ENCODE measurements around the gene EXOC4.

EXOC4 gene

DNA sequence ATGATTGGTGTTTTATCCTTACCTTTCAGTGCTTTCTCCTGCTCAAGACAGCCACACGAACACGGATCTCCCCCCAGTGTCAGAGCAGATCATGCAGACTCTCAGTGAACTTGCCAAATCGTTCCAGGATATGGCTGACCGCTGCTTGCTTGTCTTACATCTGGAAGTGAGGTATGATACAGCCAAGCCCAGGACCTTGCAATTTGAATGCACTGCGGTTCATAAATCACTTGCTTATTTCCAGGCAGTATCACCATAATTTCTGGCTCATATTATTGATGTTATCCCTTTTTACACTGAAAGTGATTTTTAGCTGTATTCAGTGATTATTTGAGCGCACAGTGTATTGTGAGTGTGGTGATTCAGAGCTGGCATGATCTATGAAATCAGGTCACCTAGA is 744.6 kb downstream of the EXOC4 start:
- CTCF ChIA-PET: interaction anchor here (0.7 to 1.0 kb wide), 2 partner anchors 143 to 1417 kb away, joined by 3 read pairs; no protein-coding TSS in a partner anchor
- DNase-seq (ENCODE audit: extremely low spot score): no peak
- TF ChIP-seq, protein P1, sequence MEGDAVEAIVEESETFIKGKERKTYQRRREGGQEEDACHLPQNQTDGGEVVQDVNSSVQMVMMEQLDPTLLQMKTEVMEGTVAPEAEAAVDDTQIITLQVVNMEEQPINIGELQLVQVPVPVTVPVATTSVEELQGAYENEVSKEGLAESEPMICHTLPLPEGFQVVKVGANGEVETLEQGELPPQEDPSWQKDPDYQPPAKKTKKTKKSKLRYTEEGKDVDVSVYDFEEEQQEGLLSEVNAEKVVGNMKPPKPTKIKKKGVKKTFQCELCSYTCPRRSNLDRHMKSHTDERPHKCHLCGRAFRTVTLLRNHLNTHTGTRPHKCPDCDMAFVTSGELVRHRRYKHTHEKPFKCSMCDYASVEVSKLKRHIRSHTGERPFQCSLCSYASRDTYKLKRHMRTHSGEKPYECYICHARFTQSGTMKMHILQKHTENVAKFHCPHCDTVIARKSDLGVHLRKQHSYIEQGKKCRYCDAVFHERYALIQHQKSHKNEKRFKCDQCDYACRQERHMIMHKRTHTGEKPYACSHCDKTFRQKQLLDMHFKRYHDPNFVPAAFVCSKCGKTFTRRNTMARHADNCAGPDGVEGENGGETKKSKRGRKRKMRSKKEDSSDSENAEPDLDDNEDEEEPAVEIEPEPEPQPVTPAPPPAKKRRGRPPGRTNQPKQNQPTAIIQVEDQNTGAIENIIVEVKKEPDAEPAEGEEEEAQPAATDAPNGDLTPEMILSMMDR (IDR thresholded peaks at IDR 0.05; ENCODE audit: control extremely low read depth, extremely low read depth, low read depth, missing control alignments): no peak
- POLR2A ChIA-PET: no interaction called here

DNA sequence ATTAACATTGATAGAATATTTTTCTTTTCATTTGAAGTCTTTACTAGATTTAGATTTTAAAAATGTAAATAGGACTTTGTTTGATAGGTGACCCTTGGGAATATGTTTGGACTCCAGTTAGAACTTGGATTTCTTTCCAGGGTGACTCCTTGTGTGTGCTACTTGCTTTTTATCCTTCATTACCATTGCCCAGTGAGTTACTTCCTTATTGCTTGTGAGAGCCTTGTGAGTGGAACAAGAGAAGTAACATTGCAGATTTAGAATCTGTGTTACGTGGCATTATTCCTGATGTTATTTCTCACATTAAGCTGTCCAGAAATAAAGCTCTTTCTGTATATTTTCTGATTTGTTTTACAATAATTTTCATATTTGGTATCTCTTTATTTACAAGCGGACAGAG is 746.3 kb downstream of the EXOC4 start:
- ChIA-PET POLR2A (no interaction called here), CTCF (no interaction called here)
- DNase-seq (ENCODE audit: extremely low spot score): no peak
- TF ChIP-seq, protein P1 (IDR thresholded peaks at IDR 0.05; ENCODE audit: control extremely low read depth, extremely low read depth, low read depth, missing control alignments): no peak

DNA sequence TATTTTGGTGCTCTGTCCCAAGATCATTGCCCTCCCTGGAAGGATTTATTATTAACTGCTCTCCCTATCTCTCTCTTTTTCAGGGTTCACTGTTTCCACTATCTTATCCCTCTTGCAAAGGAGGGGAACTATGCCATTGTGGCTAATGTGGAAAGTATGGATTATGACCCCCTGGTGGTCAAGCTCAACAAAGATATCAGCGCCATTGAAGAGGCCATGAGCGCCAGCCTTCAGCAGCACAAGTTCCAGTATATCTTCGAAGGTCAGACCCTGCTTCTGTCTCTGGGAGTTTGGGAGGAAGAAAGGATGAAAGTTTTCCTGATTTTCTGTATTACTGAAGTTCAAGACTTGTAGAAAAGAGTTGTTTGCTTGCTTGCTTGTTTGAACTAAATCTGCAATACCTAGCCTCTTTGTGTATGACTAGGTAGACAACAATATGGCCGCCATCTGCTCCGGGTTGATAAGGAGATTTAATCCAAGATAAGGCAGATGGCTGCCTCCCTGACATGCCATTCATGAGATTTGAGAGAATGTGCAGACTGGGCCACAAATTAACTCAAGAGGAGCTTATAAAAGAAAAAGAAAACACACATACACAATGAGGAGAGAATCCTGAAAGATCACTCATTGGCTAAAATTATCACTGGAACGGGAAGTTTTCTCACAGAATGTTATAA is 752.1 kb downstream of the EXOC4 start:
- TF ChIP-seq, protein P1 (IDR thresholded peaks at IDR 0.05; ENCODE audit: control extremely low read depth, extremely low read depth, low read depth, missing control alignments): no peak
- POLR2A ChIA-PET: no interaction called here
- CTCF ChIA-PET: interaction anchor here (1.3 kb wide), 1 partner anchor 11 kb away, joined by 4 read pairs; no protein-coding TSS in a partner anchor
- no peak for DNase-seq (ENCODE audit: extremely low spot score)

DNA sequence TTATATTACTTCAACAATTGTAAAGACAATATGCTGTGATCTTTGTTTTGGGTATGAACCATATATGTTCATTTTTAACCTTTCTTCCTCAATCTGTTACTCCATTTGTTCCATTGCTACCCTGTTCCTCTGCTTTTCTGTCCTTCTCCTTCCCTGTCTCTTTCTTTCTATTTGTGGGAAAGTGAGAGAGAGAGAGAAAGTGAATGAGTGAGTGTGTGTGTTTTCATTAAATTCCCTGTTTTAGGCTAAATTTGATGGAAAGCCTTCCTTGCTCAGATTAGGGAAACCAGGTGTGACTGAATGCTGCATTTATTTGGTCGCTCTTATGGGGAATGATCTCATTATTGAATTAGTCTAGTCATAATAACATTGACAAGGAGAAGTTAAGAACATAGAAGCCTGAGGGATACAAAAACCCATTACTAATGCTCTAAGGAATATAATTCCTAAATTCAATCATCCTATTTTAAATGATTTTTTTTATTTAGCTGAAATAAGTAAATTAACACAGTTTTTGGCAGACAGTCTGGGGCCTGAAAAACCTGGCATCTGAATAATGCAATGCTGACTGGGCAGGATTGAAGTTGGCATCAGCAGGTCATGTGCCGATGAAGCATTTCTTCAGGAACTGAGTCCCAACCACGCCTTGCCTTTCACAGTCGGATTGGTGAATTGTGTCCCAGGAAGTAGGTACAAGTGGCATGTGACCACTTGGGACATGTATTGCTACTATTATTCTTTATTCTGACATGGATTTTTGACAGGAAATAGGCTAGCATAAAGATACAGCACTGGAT is 756.6 kb downstream of the EXOC4 start:
- POLR2A ChIA-PET: no interaction called here
- CTCF ChIA-PET: interaction anchor here (1.2 kb wide), 1 partner anchor 55 kb away, joined by 3 read pairs; no protein-coding TSS in a partner anchor
- no peak for DNase-seq (ENCODE audit: extremely low spot score)
- TF ChIP-seq, protein P1 (IDR thresholded peaks at IDR 0.05; ENCODE audit: control extremely low read depth, extremely low read depth, low read depth, missing control alignments): no peak

DNA sequence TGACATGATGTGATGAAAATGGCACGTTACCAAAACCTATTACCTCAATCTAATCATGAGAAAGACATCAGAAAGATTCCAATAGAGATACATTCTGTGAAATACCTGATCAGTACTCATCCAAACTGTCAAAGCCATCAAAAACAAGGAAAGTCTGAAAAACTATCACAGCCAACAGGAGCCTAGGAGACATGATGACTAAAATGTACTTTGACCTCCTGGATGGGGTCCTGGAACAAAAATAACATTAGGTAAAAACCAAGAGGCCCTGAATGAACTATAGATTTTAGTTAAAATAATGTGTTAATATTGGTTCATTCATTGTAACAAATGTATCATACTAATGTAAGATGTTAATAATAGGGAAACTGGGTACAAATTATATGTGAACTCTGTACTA is 760.4 kb downstream of the EXOC4 start:
- POLR2A ChIA-PET: no interaction called here
- DNase-seq (ENCODE audit: extremely low spot score): no peak
- TF ChIP-seq, protein P1 (IDR thresholded peaks at IDR 0.05; ENCODE audit: control extremely low read depth, extremely low read depth, low read depth, missing control alignments): no peak
- CTCF ChIA-PET: no interaction called here

DNA sequence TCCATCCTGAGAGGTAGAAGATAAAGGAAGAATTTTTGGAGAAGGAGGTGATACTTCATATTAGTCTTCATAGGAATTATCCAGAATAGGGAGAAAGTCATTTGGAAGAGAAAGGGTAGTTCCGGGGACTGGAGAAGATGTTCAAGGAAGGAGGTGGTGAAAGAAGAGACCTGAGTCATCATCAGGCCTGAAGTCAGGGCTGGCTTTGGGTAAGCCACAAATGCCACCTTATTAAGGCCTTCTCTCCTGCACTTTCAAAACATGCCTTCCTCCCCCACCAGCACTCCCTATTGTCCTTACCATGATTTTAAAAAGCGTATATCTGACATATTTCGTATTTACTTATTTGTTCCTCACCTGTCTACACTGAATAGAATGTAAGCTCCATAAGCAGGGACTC is 762.1 kb downstream of the EXOC4 start:
- ChIA-PET CTCF (interaction anchor here (1.0 kb wide), 1 partner anchor 10 kb away, joined by 3 read pairs; no protein-coding TSS in a partner anchor), POLR2A (no interaction called here)
- TF ChIP-seq, protein P1 (IDR thresholded peaks at IDR 0.05; ENCODE audit: control extremely low read depth, extremely low read depth, low read depth, missing control alignments): no peak
- no peak for DNase-seq (ENCODE audit: extremely low spot score)

Measured in GM10248 (cell line).